Measurements from ENCODE around the gene AURKB.

The AURKB gene

GRCh38 chr17:8160741-8161221 is 49.6 kb downstream of the AURKB start:
- DNase-seq: no peak

DNA sequence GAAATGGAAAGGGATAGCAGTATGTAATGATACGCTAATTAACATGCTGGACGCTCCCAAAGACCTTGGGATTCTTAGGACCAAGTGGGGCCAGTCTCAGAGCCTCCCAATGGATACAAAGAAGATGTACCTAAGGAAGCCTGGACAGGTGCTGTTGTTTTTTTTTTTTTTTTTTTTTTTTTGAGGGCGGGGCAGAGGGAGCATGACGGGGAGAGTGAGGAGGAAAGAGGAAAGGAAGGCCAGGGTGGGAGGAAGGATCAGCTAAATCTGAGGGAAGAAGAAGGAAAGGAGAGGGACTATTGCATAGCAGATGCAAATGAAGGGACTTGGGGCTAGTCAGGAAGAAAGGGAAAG is 50.2 kb downstream of the AURKB start:
- no peak for DNase-seq

DNA sequence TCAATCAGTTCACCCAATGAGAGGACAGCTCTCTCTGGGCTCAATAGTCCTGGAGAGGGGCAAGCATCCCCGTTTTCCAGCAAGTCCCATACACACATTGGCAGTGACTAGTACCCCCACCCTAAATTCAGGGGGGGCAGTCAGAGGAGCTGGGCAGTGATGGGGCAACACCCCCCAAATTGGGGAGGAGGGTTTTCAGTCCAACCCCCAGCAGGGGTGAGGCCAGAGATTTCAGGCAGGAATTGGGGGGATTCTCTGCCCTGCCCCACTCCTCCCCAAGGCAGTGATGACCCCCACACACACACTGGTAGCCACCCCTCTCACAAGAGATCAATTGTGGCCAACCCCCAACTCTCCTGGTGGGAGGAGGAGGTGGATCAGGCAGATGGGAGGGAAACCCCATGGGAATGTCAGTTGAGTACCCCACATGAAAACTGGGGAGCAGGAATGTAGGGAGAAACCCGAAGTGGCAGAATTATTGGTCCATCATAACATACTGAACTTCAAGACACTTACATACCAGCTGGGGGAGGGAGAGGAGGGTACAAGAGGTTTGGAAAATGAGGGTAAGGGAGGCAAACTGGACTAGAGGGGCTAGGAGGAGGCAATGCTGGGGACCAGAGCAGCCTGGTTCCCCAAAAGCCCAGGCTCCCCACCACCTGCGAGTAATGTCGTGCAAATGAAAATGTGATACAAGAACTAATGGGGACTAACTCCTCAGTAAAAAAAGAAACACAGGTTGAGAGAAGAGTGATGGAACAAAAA is 50.7 kb downstream of the AURKB start:
- no peak for DNase-seq

- DNase-seq: no peak
These were observed 51.4 kb downstream of the AURKB start for GRCh38 chr17:8159032-8159400.

GRCh38 chr17:8158267-8159031 is 51.9 kb downstream of the AURKB start:
- DNase-seq: peak; percentile 89 to 94

DNA sequence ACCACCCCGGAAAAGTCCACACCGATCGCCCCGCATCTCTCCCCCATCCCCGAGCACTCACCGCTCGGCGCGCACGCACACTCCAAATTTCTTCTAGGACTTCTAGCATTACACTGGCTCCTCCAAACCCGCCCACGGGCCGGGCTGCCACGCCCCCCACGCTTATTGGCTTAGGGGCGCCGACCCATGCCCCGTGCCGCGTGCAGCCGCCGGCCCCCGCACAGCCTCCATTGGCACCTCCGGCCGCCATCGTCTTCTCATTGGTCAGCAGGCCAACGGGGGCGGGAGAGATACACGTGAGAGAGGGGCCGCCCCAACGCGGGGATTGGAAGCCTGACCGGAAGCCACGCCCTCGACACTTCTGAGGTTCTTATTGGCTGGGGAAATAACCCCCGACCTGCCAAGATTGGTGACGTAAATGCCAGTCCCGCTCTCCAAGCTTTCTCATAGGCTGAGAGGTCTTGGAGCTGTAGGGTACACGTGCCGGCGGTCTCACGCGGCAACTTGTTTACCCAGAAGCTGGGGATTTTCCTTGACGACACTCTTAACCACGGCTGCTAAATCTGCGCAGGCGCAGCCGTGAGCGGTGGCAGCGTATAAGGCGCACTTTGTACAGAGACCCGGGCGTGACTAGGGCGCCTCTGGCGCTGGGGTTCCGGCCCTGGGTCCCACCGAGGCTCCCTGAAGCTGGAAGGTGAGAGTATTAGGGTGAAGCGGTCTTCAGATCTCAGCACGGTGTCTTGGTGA is 54.0 kb downstream of the AURKB start:
- peak; percentile 99 to 100 for DNase-seq

- no peak for DNase-seq
These were observed 54.5 kb downstream of the AURKB start for GRCh38 chr17:8155996-8156245.

- no peak for DNase-seq
These were observed 55.0 kb downstream of the AURKB start for GRCh38 chr17:8155231-8155995.

Data from stimulated activated CD4-positive, alpha-beta T cell treated with anti-CD3 and anti-CD28 coated beads, Interleukin-2, amount 100 ng/mL, for 48 hours (primary cell).